HepG2 (cell line): ENCODE results near the gene SUPT6H. TPM values are rescaled to one million over a fixed set of nuclear protein-coding genes. Genes with fewer than 3 reads are reported as not detected.
A peak's percentile ranks its signal among the peaks of the same experiment; 100 is the strongest.

Experiments used
- ARID2 ChIP-seq: sonication (generic); formaldehyde crosslinking; IDR thresholded peaks from 2 replicates; pipeline ENCODE4 v1.8.1; 2022; ENCODE audit warnings: mild to moderate bottlenecking, missing genetic modification reagents, borderline replicate concordance
- ATF3 ChIP-seq: sonication (generic); formaldehyde crosslinking; IDR thresholded peaks from 2 replicates; pipeline ENCODE4 v1.4.0; 2020; ENCODE audit warnings: missing genetic modification reagents
- ATRX ChIP-seq: sonication (generic); formaldehyde crosslinking; IDR thresholded peaks from 2 replicates; pipeline ENCODE4 v1.4.0; 2020; ENCODE audit warnings: missing genetic modification reagents, borderline replicate concordance
- ELF4 ChIP-seq: sonication (generic); formaldehyde crosslinking; IDR thresholded peaks from 2 replicates; pipeline ENCODE4 v1.5.0; 2020; ENCODE audit warnings: missing genetic modification reagents, mild to moderate bottlenecking, moderate library complexity, borderline replicate concordance
- FOXA3 ChIP-seq: IDR thresholded peaks from 2 replicates; pipeline ENCODE4 v1.6.1; 2016; ENCODE audit warnings: missing genetic modification reagents, missing compliant biosample characterization
- JARID2 ChIP-seq: sonication (generic); formaldehyde crosslinking; IDR thresholded peaks from 2 replicates; pipeline ENCODE4 v1.8.1; 2023; ENCODE audit warnings: missing genetic modification reagents, inconsistent platforms; ENCODE audit not compliant: insufficient replicate concordance
- KAT8 ChIP-seq: IDR thresholded peaks from 2 replicates; pipeline ENCODE4 v1.6.1; 2016; ENCODE audit warnings: missing genetic modification reagents, missing compliant biosample characterization
- MAFK ChIP-seq, 2 experiments: IDR thresholded peaks in 1 of 2; conservative IDR thresholded peaks in 1 of 2; 2 replicates each; pipeline ENCODE4 v1.6.1; 2011; ENCODE audit warnings: improper control_type of control experiment in 2 of 2, low read length in 2 of 2
- NCOA1 ChIP-seq: sonication (generic); formaldehyde crosslinking; IDR thresholded peaks from 2 replicates; pipeline ENCODE4 v1.9.0; 2021; ENCODE audit warnings: missing genetic modification reagents
- NONO ChIP-seq, 2 experiments: fragments of 450-650 bp in 1 of 2; sonication (generic) in 1 of 2; formaldehyde crosslinking in 1 of 2; IDR thresholded peaks in 1 of 2; conservative IDR thresholded peaks in 1 of 2; 2 replicates each; pipeline versions ENCODE4 v1.6.1 to v1.8.0; 2017 to 2022; ENCODE audit warnings: mild to moderate bottlenecking in 1 of 2, missing genetic modification reagents in 1 of 2, moderate library complexity in 1 of 2
- NPAS2 ChIP-seq: sonication (generic); formaldehyde crosslinking; IDR thresholded peaks from 2 replicates; pipeline ENCODE4 v1.8.0; 2022; ENCODE audit warnings: mild to moderate bottlenecking, missing genetic modification reagents, borderline replicate concordance
- PAX8 ChIP-seq: sonication (generic); formaldehyde crosslinking; IDR thresholded peaks from 2 replicates; pipeline ENCODE4 v1.8.0; 2022; ENCODE audit warnings: mild to moderate bottlenecking, missing genetic modification reagents, borderline replicate concordance
- POLR2A ChIP-seq, 2 experiments: IDR thresholded peaks; 2 replicates each; pipeline ENCODE4 v1.6.1; 2011; ENCODE audit warnings: low read depth in 2 of 2, low read length in 2 of 2, mild to moderate bottlenecking in 1 of 2, moderate library complexity in 1 of 2; ENCODE audit not compliant: insufficient read depth in 1 of 2
- RBFOX2 ChIP-seq: fragments of 200-400 bp; formaldehyde crosslinking; IDR thresholded peaks from 2 replicates; pipeline ENCODE4 v1.6.1; 2017; ENCODE audit warnings: low read depth, mild to moderate bottlenecking, low read length
- SNAPC2 ChIP-seq: sonication (generic); formaldehyde crosslinking; IDR thresholded peaks from 2 replicates; pipeline ENCODE4 v1.8.1; 2022; ENCODE audit warnings: mild to moderate bottlenecking, missing genetic modification reagents
- TARDBP ChIP-seq: sonication (generic); formaldehyde crosslinking; IDR thresholded peaks from 2 replicates; pipeline ENCODE4 v1.8.0; 2022; ENCODE audit warnings: mild to moderate bottlenecking, missing genetic modification reagents
- TSC22D2 ChIP-seq: sonication (generic); formaldehyde crosslinking; IDR thresholded peaks from 2 replicates; pipeline ENCODE4 v1.5.1; 2020; ENCODE audit warnings: missing genetic modification reagents, mild to moderate bottlenecking, borderline replicate concordance
- XBP1 ChIP-seq: sonication (generic); formaldehyde crosslinking; IDR thresholded peaks from 2 replicates; pipeline ENCODE4 v1.5.0; 2020; ENCODE audit warnings: missing genetic modification reagents
- ZBTB20 ChIP-seq: sonication (generic); formaldehyde crosslinking; IDR thresholded peaks from 2 replicates; pipeline ENCODE4 v1.8.1; 2023; ENCODE audit warnings: missing genetic modification reagents, low read depth, mild to moderate bottlenecking, borderline replicate concordance
- ZBTB4 ChIP-seq: sonication (generic); formaldehyde crosslinking; IDR thresholded peaks from 2 replicates; pipeline ENCODE4 v1.4.0; 2020; ENCODE audit warnings: missing genetic modification reagents, mild to moderate bottlenecking, borderline replicate concordance
- ZFP82 ChIP-seq: sonication (generic); formaldehyde crosslinking; IDR thresholded peaks from 2 replicates; pipeline ENCODE4 v1.5.1; 2020; ENCODE audit warnings: mild to moderate bottlenecking, missing genetic modification reagents, borderline replicate concordance
- ZNF232 ChIP-seq: sonication (generic); formaldehyde crosslinking; IDR thresholded peaks from 2 replicates; pipeline ENCODE4 v1.4.0; 2020; ENCODE audit warnings: missing genetic modification reagents, borderline replicate concordance
- ZNF260 ChIP-seq: sonication (generic); formaldehyde crosslinking; IDR thresholded peaks from 2 replicates; pipeline ENCODE4 v1.4.0; 2020; ENCODE audit warnings: missing genetic modification reagents, low read depth, mild to moderate bottlenecking, borderline replicate concordance
- ZNF354B ChIP-seq: sonication (generic); formaldehyde crosslinking; IDR thresholded peaks from 2 replicates; pipeline ENCODE4 v1.8.0; 2022; ENCODE audit warnings: mild to moderate bottlenecking, missing genetic modification reagents
- ZNF672 ChIP-seq: sonication (generic); formaldehyde crosslinking; IDR thresholded peaks from 2 replicates; pipeline ENCODE4 v1.8.1; 2022; ENCODE audit warnings: missing genetic modification reagents
- ZNF746 ChIP-seq: sonication (generic); formaldehyde crosslinking; IDR thresholded peaks from 2 replicates; pipeline ENCODE4 v1.8.0; 2022; ENCODE audit warnings: mild to moderate bottlenecking, missing genetic modification reagents
- ZNF773 ChIP-seq: sonication (generic); formaldehyde crosslinking; IDR thresholded peaks from 2 replicates; pipeline ENCODE4 v1.4.0; 2020; ENCODE audit warnings: missing genetic modification reagents, borderline replicate concordance
- ZSCAN29 ChIP-seq: sonication (generic); formaldehyde crosslinking; conservative IDR thresholded peaks from 2 replicates; pipeline ENCODE4 v1.4.0; 2020; ENCODE audit warnings: mild to moderate bottlenecking, missing genetic modification reagents
- polyA plus RNA-seq, 8 experiments: library from polyadenylated mRNA; depleted of rRNA in 3 of 8; stranded (reverse) in 7 of 8; unstranded in 1 of 8; fragments of >200 nt; fragmentation: Illumina TruSeq in 4 of 8; extraction: Trizol in 4 of 8; gene quantifications; 2 replicates each; pipeline versions ENCODE4 v1.2.1 to v1.2.3, GENCODE V29; 2011 to 2016; ENCODE audit warnings: low read depth in 4 of 8, missing spikeins in 1 of 8, mixed read lengths in 1 of 8; ENCODE audit not compliant: insufficient read depth in 1 of 8
- total RNA-seq, 5 experiments: library from RNA; depleted of rRNA; stranded (reverse); fragments of >200 nt; fragmentation: Illumina TruSeq; extraction: Trizol; gene quantifications; 2 replicates each; pipeline ENCODE4 v1.2.3, GENCODE V29; 2016; ENCODE audit warnings: low read depth in 1 of 5

SUPT6H gene
- total and polyA plus RNA-seq, 2 of the 13 experiments (the other 11 are each of a cell fraction or from before 2014, with no cell fraction given) = 32.7 to 39.9 TPM

- peak; percentile 77 for TF ChIP-seq RBFOX2
- TF ChIP-seq ZNF672 (CRISPR knock-in tag) = peak; percentile 78; the same call in 1 of the 2 replicates
- TF ChIP-seq POLR2A (IDR thresholded peaks at IDR 0.05; ENCODE audit: insufficient read depth in 1 of 2, low read depth in 2 of 2, low read length in 2 of 2) = peak; percentile 80 to 88
- TF ChIP-seq ELF4 (CRISPR knock-in tag) = no peak
- no peak for TF ChIP-seq ZBTB4
- no peak for TF ChIP-seq SNAPC2
- TF ChIP-seq ZNF260 (CRISPR knock-in tag) = no peak
- peak; percentile 69; the same call in 1 of the 2 replicates for TF ChIP-seq ZSCAN29
- no peak for TF ChIP-seq NPAS2
- TF ChIP-seq KAT8 (CRISPR knock-in tag) = no peak; the same call in 1 of the 2 replicates
- TF ChIP-seq PAX8 (CRISPR knock-in tag) = peak; percentile 14; the same call in 1 of the 2 replicates
- no peak for TF ChIP-seq ARID2 (CRISPR knock-in tag)
- TF ChIP-seq ATRX (CRISPR knock-in tag) = no peak
- TF ChIP-seq ZNF746 (CRISPR knock-in tag) = peak; percentile 68
- TF ChIP-seq TARDBP = no peak; the same call in 1 of the 2 replicates
- no peak for TF ChIP-seq MAFK (conservative IDR thresholded peaks at IDR 0.05 in 1 of 2, IDR thresholded peaks at IDR 0.05 in 1 of 2; ENCODE audit: low read length in 2 of 2)
- TF ChIP-seq FOXA3 (CRISPR knock-in tag) = peak; percentile 67
- TF ChIP-seq ZNF354B (CRISPR knock-in tag) = no peak
- TF ChIP-seq XBP1 (CRISPR knock-in tag) = no peak
- no peak for TF ChIP-seq NONO (IDR thresholded peaks at IDR 0.05)
- peak; percentile 84 for TF ChIP-seq NONO (CRISPR knock-in tag; conservative IDR thresholded peaks at IDR 0.05)
- no peak; the same call in 1 of the 2 replicates for TF ChIP-seq ZBTB20 (CRISPR knock-in tag)
- TF ChIP-seq TSC22D2 (CRISPR knock-in tag) = no peak
- TF ChIP-seq ZNF232 = no peak
- no peak for TF ChIP-seq ZFP82 (CRISPR knock-in tag)
- no peak for TF ChIP-seq ATF3 (CRISPR knock-in tag)
- TF ChIP-seq JARID2 (CRISPR knock-in tag) = no peak
- TF ChIP-seq NCOA1 = no peak
- TF ChIP-seq ZNF773 (CRISPR knock-in tag) = no peak
These were observed 83.2 kb downstream of the SUPT6H start (continued) for GRCh38 chr17:28744972-28745785.
